Measurements from ENCODE around the gene ERC2. TPM values are rescaled to one million over a fixed set of nuclear protein-coding genes. Genes with fewer than 3 reads are reported as not detected.
A peak's percentile ranks its signal among the peaks of the same experiment; 100 is the strongest.

The ERC2 gene
- polyA plus RNA-seq, 1 experiment: 0.07 TPM

- Histone ChIP-seq H3K4me3 (ENCODE audit: low read depth, low read length) (no peak overlapping the region), H3K27me3 (ENCODE audit: control insufficient read depth, insufficient read depth, low read length) (no peaks in the 10 kb centered on the region), H3K36me3 (ENCODE audit: control insufficient read depth, insufficient read depth, low read length) (no peaks in the 10 kb centered on the region)
- DNase-seq (ENCODE audit: low read depth): no peak
- ChIA-PET POLR2A (no interaction called here), CTCF (interaction anchor here (1.4 to 1.6 kb wide), 2 partner anchors 17 to 166 kb away, joined by 3 read pairs; no protein-coding TSS in a partner anchor)
- TF ChIP-seq CTCF (IDR thresholded peaks at IDR 0.05; ENCODE audit: insufficient read depth, low read depth, low read length): no peak
Observed at GRCh38 chr3:55891106-55891505, 577.2 kb downstream of the ERC2 start.

- no peak for TF ChIP-seq CTCF (IDR thresholded peaks at IDR 0.05; ENCODE audit: insufficient read depth, low read depth, low read length)
- POLR2A ChIA-PET: no interaction called here
- no peak overlapping the region for H3K4me3 ChIP-seq (ENCODE audit: low read depth, low read length)
- CTCF ChIA-PET: interaction anchor here (0.6 kb wide), 1 partner anchor 375 kb away, joined by 3 read pairs; no protein-coding TSS in a partner anchor
- no peaks in the 10 kb centered on the region for H3K27me3 ChIP-seq (ENCODE audit: control insufficient read depth, insufficient read depth, low read length)
- no peaks in the 10 kb centered on the region for H3K36me3 ChIP-seq (ENCODE audit: control insufficient read depth, insufficient read depth, low read length)
- no peak for DNase-seq (ENCODE audit: low read depth)
Observed at GRCh38 chr3:55888282-55888885, 579.9 kb downstream of the ERC2 start.

- peak; percentile 45 for TF ChIP-seq CTCF (IDR thresholded peaks at IDR 0.05; ENCODE audit: insufficient read depth, low read depth, low read length)
- no peak overlapping the region for H3K4me3 ChIP-seq (ENCODE audit: low read depth, low read length)
- ChIA-PET POLR2A (no interaction called here), CTCF (no interaction called here)
- H3K36me3 ChIP-seq (ENCODE audit: control insufficient read depth, insufficient read depth, low read length): no peaks in the 10 kb centered on the region
- H3K27me3 ChIP-seq (ENCODE audit: control insufficient read depth, insufficient read depth, low read length): no peaks in the 10 kb centered on the region
- peak; percentile 47 for DNase-seq (ENCODE audit: low read depth)
Observed at GRCh38 chr3:55885721-55886120, 582.5 kb downstream of the ERC2 start.

GRCh38 chr3:55884491-55885285, 583.6 kb downstream of the ERC2 start:
- DNase-seq (ENCODE audit: low read depth): no peak
- CTCF ChIA-PET: no interaction called here
- TF ChIP-seq CTCF (IDR thresholded peaks at IDR 0.05; ENCODE audit: insufficient read depth, low read depth, low read length): no peak
- POLR2A ChIA-PET: no interaction called here
- Histone ChIP-seq H3K36me3 (ENCODE audit: control insufficient read depth, insufficient read depth, low read length) (no peaks in the 10 kb centered on the region), H3K4me3 (ENCODE audit: low read depth, low read length) (no peak overlapping the region), H3K27me3 (ENCODE audit: control insufficient read depth, insufficient read depth, low read length) (no peaks in the 10 kb centered on the region)

- no peak for TF ChIP-seq CTCF (IDR thresholded peaks at IDR 0.05; ENCODE audit: insufficient read depth, low read depth, low read length)
- CTCF ChIA-PET: no interaction called here
- Histone ChIP-seq H3K36me3 (ENCODE audit: control insufficient read depth, insufficient read depth, low read length) (no peaks in the 10 kb centered on the region), H3K27me3 (ENCODE audit: control insufficient read depth, insufficient read depth, low read length) (no peaks in the 10 kb centered on the region), H3K4me3 (ENCODE audit: low read depth, low read length) (no peak overlapping the region)
- POLR2A ChIA-PET: no interaction called here
- no peak for DNase-seq (ENCODE audit: low read depth)
Observed at GRCh38 chr3:55884066-55884465, 584.2 kb downstream of the ERC2 start.
